ENCODE measurements around the gene ERN1. TPM values are rescaled to one million over a fixed set of nuclear protein-coding genes. Genes with fewer than 3 reads are reported as not detected.

ERN1 gene
- total and polyA plus RNA-seq, 2 of the 8 experiments (the other 6 are each of a cell fraction or from before 2014, with no cell fraction given): 1.8 to 3.9 TPM

- TF ChIP-seq BACH1 (IDR thresholded peaks at IDR 0.05; ENCODE audit: low read length) (no peak), SP1 (IDR thresholded peaks at IDR 0.05; ENCODE audit: low read depth, low read length) (no peak), CBX5 (IDR thresholded peaks at IDR 0.05; ENCODE audit: low read depth, low read length) (no peak), CTCF (IDR thresholded peaks at IDR 0.05; ENCODE audit: control extremely low read depth in 1 of 3, insufficient read depth in 1 of 3, low read depth in 1 of 3, low read length in 3 of 3) (no peak)
These were observed 22.3 kb downstream of the ERN1 start (continued) for GRCh38 chr17:64107500-64108236.
